ENCODE measurements around the gene STRN3.

DNA sequence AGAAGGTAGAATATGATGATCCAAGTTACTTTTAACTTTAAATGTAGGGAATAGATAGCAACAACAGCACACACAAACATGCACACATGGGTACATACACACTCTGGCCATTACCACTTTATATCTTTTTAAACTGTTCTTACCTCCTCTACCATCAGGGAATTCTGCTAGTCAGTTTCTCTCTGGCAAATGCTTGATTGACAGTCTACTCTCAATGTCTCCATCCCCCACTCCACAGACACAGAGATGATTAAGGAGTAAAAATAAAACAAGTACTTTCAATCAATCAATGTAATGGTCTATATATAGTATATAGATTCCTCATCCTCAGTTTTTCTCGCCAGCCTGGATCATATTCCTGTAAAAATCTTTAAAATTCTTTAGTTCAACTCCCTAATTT lies 16.1 kb upstream of the STRN3 start:
- TF ChIP-seq, protein P1, sequence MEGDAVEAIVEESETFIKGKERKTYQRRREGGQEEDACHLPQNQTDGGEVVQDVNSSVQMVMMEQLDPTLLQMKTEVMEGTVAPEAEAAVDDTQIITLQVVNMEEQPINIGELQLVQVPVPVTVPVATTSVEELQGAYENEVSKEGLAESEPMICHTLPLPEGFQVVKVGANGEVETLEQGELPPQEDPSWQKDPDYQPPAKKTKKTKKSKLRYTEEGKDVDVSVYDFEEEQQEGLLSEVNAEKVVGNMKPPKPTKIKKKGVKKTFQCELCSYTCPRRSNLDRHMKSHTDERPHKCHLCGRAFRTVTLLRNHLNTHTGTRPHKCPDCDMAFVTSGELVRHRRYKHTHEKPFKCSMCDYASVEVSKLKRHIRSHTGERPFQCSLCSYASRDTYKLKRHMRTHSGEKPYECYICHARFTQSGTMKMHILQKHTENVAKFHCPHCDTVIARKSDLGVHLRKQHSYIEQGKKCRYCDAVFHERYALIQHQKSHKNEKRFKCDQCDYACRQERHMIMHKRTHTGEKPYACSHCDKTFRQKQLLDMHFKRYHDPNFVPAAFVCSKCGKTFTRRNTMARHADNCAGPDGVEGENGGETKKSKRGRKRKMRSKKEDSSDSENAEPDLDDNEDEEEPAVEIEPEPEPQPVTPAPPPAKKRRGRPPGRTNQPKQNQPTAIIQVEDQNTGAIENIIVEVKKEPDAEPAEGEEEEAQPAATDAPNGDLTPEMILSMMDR (IDR thresholded peaks at IDR 0.05), result no peak
- TF ChIP-seq POLR2A (IDR thresholded peaks at IDR 0.05) (no peak), POLR2AphosphoS5 (IDR thresholded peaks at IDR 0.05) (no peak), EP300 (IDR thresholded peaks at IDR 0.05) (no peak)

Measured in gastroesophageal sphincter (tissue), 3 donors.